GM19452 (cell line): ENCODE data around the gene SLK.

Experiments used
- ATAC-seq: cut with Tn5 transposase; IDR thresholded peaks from one replicate; pipeline ENCODE4 v1.9.1; 2021; ENCODE audit not compliant: unreplicated experiment

SLK gene

GRCh38 chr10:104046651-104047050, 79.7 kb downstream of the SLK start:
- ATAC-seq: no peak

GRCh38 chr10:104049504-104050250, 82.7 kb downstream of the SLK start:
- ATAC-seq: no peak

GRCh38 chr10:104052431-104052830, 85.5 kb downstream of the SLK start:
- no peak for ATAC-seq

GRCh38 chr10:104053201-104053600, 86.3 kb downstream of the SLK start:
- ATAC-seq: no peak

- ATAC-seq: no peak
These were observed 87.5 kb downstream of the SLK start for GRCh38 chr10:104054430-104054829.

GRCh38 chr10:104056619-104057273, 89.8 kb downstream of the SLK start:
- no peak for ATAC-seq

- ATAC-seq: no peak
These were observed 90.8 kb downstream of the SLK start for GRCh38 chr10:104057717-104058116.

- no peak for ATAC-seq
These were observed 92.4 kb downstream of the SLK start for GRCh38 chr10:104059364-104059763.

GRCh38 chr10:104061196-104061595, 94.3 kb downstream of the SLK start:
- ATAC-seq: no peak

GRCh38 chr10:104065748-104066147, 98.8 kb downstream of the SLK start:
- no peak for ATAC-seq

- ATAC-seq: no peak
These were observed 100.0 kb downstream of the SLK start for GRCh38 chr10:104066945-104067344.

GRCh38 chr10:104067525-104067924, 100.6 kb downstream of the SLK start:
- no peak for ATAC-seq

- no peak for ATAC-seq
These were observed 102.7 kb downstream of the SLK start for GRCh38 chr10:104069613-104070012.

GRCh38 chr10:104072786-104073185, 105.8 kb downstream of the SLK start:
- ATAC-seq: no peak

- ATAC-seq: no peak
These were observed 107.6 kb downstream of the SLK start for GRCh38 chr10:104074505-104074904.

- ATAC-seq: no peak
These were observed 109.8 kb downstream of the SLK start for GRCh38 chr10:104076743-104077160.

GRCh38 chr10:104077247-104077646, 110.3 kb downstream of the SLK start:
- no peak for ATAC-seq

- ATAC-seq: no peak
These were observed 110.8 kb downstream of the SLK start for GRCh38 chr10:104077663-104078151.
